Activated naive CD4-positive, alpha-beta T cell treated with Interleukin-2 at 50 U/mL for 16 hours (primary cell): ENCODE results near the gene ACADS.

Source experiments
- DNase-seq: peaks from one replicate; pipeline ENCODE4 v3.0.0-alpha.2; 2020

The ACADS gene

GRCh38 chr12:120725659-120726509, at the start of gene ACADS:
Gene ACADS, plus strand, starts transcription at chr12:120725826. Its CDS starts 60 bp downstream, at chr12:120725886.
- peak; percentile 90 for DNase-seq

- no peak for DNase-seq
These were observed 47.7 kb upstream of the ACADS start for GRCh38 chr12:120677765-120678473.

GRCh38 chr12:120678572-120678971, 47.1 kb upstream of the ACADS start:
- no peak for DNase-seq

- DNase-seq: no peak
These were observed 45.4 kb upstream of the ACADS start for GRCh38 chr12:120680165-120680738.

GRCh38 chr12:120684523-120684932, 41.1 kb upstream of the ACADS start:
- DNase-seq: no peak

GRCh38 chr12:120685522-120685921, 40.1 kb upstream of the ACADS start:
- no peak for DNase-seq

- DNase-seq: peak; percentile 97
These were observed 39.4 kb upstream of the ACADS start for GRCh38 chr12:120686151-120686689.

- peak; percentile 99 for DNase-seq
These were observed 38.7 kb upstream of the ACADS start, which contains the start of gene MLEC for GRCh38 chr12:120686690-120687577. Gene MLEC, plus strand, starts transcription at chr12:120687149. Its CDS starts 148 bp downstream, at chr12:120687297.

- DNase-seq: peak; percentile 54
These were observed 37.9 kb upstream of the ACADS start for GRCh38 chr12:120687578-120688289.

GRCh38 chr12:120688527-120689071, 37.0 kb upstream of the ACADS start:
- no peak for DNase-seq

GRCh38 chr12:120689397-120690082, 36.1 kb upstream of the ACADS start:
- DNase-seq: no peak

GRCh38 chr12:120690083-120690450, 35.6 kb upstream of the ACADS start:
- DNase-seq: no peak

GRCh38 chr12:120690978-120691377, 34.6 kb upstream of the ACADS start:
- DNase-seq: no peak

GRCh38 chr12:120692524-120693033, 33.0 kb upstream of the ACADS start:
- DNase-seq: no peak

GRCh38 chr12:120693848-120694247, 31.8 kb upstream of the ACADS start:
- no peak for DNase-seq

GRCh38 chr12:120696626-120697025, 29.0 kb upstream of the ACADS start:
- DNase-seq: no peak

GRCh38 chr12:120697344-120697743, 28.3 kb upstream of the ACADS start:
- DNase-seq: no peak

- no peak for DNase-seq
These were observed 27.0 kb upstream of the ACADS start for GRCh38 chr12:120698665-120699064.

- no peak for DNase-seq
These were observed 26.1 kb upstream of the ACADS start for GRCh38 chr12:120699553-120699952.

- no peak for DNase-seq
These were observed 24.7 kb upstream of the ACADS start for GRCh38 chr12:120700886-120701285.
